Keratinocyte (primary cell): ENCODE data around the gene DGKD. TPM values are rescaled to one million over a fixed set of nuclear protein-coding genes. Genes with fewer than 3 reads are reported as not detected.
A peak's percentile ranks its signal among the peaks of the same experiment; 100 is the strongest.

Experiments
- DNase-seq: peaks from one replicate; pipeline ENCODE4 v3.0.0-alpha.2; 2011; ENCODE audit warnings: low read depth, missing footprints, low spot score
- FAIRE-seq: peaks from 2 replicates; lab custom pipeline; 2011; peaks lifted over from hg19 to GRCh38; lab: Jason Lieb, UNC
- H2AFZ ChIP-seq: 2 replicates; pipeline ENCODE4 v1.6.0; 2012; ENCODE audit warnings: low read length, control low read depth, inconsistent platforms; ENCODE audit not compliant: control insufficient read depth
- H3K27ac ChIP-seq: 2 replicates; pipeline ENCODE4 v1.5.1; 2011; ENCODE audit warnings: low read length; ENCODE audit not compliant: control insufficient read depth, insufficient read depth
- H3K27me3 ChIP-seq: 3 replicates; pipeline ENCODE4 v1.6.0; 2011; ENCODE audit warnings: low read length; ENCODE audit not compliant: control insufficient read depth, insufficient read depth; ENCODE audit errors: extremely low read depth
- H3K36me3 ChIP-seq, 2 experiments: 2 replicates in 1 of 2; 3 replicates in 1 of 2; pipeline ENCODE4 v1.5.1; 2011; ENCODE audit warnings: low read length in 2 of 2, mild to moderate bottlenecking in 1 of 2; ENCODE audit not compliant: control insufficient read depth in 2 of 2, insufficient read depth in 2 of 2; ENCODE audit errors: extremely low read depth in 1 of 2
- H3K4me1 ChIP-seq: 3 replicates; pipeline ENCODE4 v1.5.1; 2011; ENCODE audit warnings: low read length; ENCODE audit not compliant: control insufficient read depth, insufficient read depth; ENCODE audit errors: extremely low read depth
- H3K4me2 ChIP-seq: 3 replicates; pipeline ENCODE4 v1.6.0; 2011; ENCODE audit warnings: low read depth, low read length; ENCODE audit not compliant: control insufficient read depth, insufficient read depth; ENCODE audit errors: extremely low read depth
- H3K4me3 ChIP-seq, 3 experiments: fragments of 200-600 bp in 1 of 3; sonication (generic) in 1 of 3; 2 replicates in 2 of 3; 3 replicates in 1 of 3; pipeline ENCODE4 v1.5.1; 2011 to 2016; ENCODE audit warnings: low read length in 3 of 3, mild to moderate bottlenecking in 3 of 3, control low read depth in 2 of 3, inconsistent platforms in 1 of 3, low read depth in 1 of 3, mixed read lengths in 1 of 3, mixed run types in 1 of 3, moderate library complexity in 1 of 3; ENCODE audit not compliant: control insufficient read depth in 2 of 3, insufficient read depth in 2 of 3; ENCODE audit errors: extremely low read depth in 1 of 3
- H3K79me2 ChIP-seq: 2 replicates; pipeline ENCODE4 v1.6.0; 2012; ENCODE audit warnings: low read length; ENCODE audit not compliant: control insufficient read depth, insufficient read depth
- H3K9ac ChIP-seq: 3 replicates; pipeline ENCODE4 v1.6.0; 2011; ENCODE audit warnings: low read length; ENCODE audit not compliant: control insufficient read depth, insufficient read depth; ENCODE audit errors: extremely low read depth
- H3K9me1 ChIP-seq: 3 replicates; pipeline ENCODE4 v1.6.0; 2011; ENCODE audit warnings: low read length; ENCODE audit not compliant: control insufficient read depth, insufficient read depth; ENCODE audit errors: extremely low read depth
- H3K9me3 ChIP-seq: 2 replicates; pipeline ENCODE4 v1.5.1; 2012; ENCODE audit warnings: low read depth, low read length; ENCODE audit not compliant: control insufficient read depth
- H4K20me1 ChIP-seq: 3 replicates; pipeline ENCODE4 v1.6.0; 2011; ENCODE audit warnings: low read length; ENCODE audit not compliant: control insufficient read depth, insufficient read depth; ENCODE audit errors: extremely low read depth
- EZH2 ChIP-seq: IDR thresholded peaks from one replicate; pipeline ENCODE4 v1.6.1; 2012; ENCODE audit warnings: inconsistent platforms, mild to moderate bottlenecking, low read length, moderate library complexity
- dilution Hi-C: fragments of 300-500 bp; cut with MboI; formaldehyde crosslinking; loops from one replicate; pipeline ENCODE4 v1.7.0; 2020; ENCODE audit warnings: low sequenced_read_pairs; ENCODE audit not compliant: extremely low pct_ligation_motif_present
- polyA plus RNA-seq, 5 experiments: library from polyadenylated mRNA; depleted of rRNA in 3 of 5; stranded (reverse) in 3 of 5; stranded (forward) in 1 of 5; unstranded in 1 of 5; fragments of >200 nt; gene quantifications; 1 replicate in 1 of 5; 2 replicates in 3 of 5; 3 replicates in 1 of 5; pipeline versions ENCODE4 v1.2.1 to v1.2.3, GENCODE V29; 2011 to 2012; ENCODE audit warnings: missing spikeins in 2 of 5, low read depth in 1 of 5, low replicate concordance in 1 of 5
- TF ChIP-seq, protein P1 (sequence below), 3 experiments: IDR thresholded peaks in 1 of 3; conservative IDR thresholded peaks in 1 of 3; optimal IDR thresholded peaks in 1 of 3; 2 replicates in 2 of 3; 3 replicates in 1 of 3; pipeline versions ENCODE3 to v1.5.1; 2011; ENCODE audit warnings: low read length in 3 of 3, mild to moderate bottlenecking in 3 of 3, moderate library complexity in 2 of 3, control low read depth in 1 of 3, inconsistent platforms in 1 of 3; ENCODE audit not compliant: insufficient read depth in 2 of 3; ENCODE audit errors: extremely low read depth in 1 of 3

The DGKD gene
- polyA plus RNA-seq, 1 donor (not counting 4 experiments of a cell fraction or from before 2014, with no cell fraction given) = 6.1 TPM

GRCh38 chr2:233355916-233356315 lies 1.6 kb downstream of the DGKD start:
- Histone ChIP-seq H3K27ac (no peak overlapping the region), H3K79me2 (peaks cover 6% of the 10 kb centered on the region), H3K4me3 (no peak overlapping the region), H2AFZ (no peak overlapping the region), H3K9ac (no peak overlapping the region), H3K4me1 (peaks cover 30% of the 10 kb centered on the region), H3K27me3 (no peaks in the 10 kb centered on the region), H3K9me1 (no peaks in the 10 kb centered on the region), H3K4me2 (peak overlapping the region; percentile 83), H3K9me3 (no peaks in the 10 kb centered on the region), H3K36me3 (peaks cover 0 to 2% of the 10 kb centered on the region in 2 experiments), H4K20me1 (peaks cover 4% of the 10 kb centered on the region)
- FAIRE-seq (no peak), DNase-seq (no peak)
- TF ChIP-seq, protein P1, sequence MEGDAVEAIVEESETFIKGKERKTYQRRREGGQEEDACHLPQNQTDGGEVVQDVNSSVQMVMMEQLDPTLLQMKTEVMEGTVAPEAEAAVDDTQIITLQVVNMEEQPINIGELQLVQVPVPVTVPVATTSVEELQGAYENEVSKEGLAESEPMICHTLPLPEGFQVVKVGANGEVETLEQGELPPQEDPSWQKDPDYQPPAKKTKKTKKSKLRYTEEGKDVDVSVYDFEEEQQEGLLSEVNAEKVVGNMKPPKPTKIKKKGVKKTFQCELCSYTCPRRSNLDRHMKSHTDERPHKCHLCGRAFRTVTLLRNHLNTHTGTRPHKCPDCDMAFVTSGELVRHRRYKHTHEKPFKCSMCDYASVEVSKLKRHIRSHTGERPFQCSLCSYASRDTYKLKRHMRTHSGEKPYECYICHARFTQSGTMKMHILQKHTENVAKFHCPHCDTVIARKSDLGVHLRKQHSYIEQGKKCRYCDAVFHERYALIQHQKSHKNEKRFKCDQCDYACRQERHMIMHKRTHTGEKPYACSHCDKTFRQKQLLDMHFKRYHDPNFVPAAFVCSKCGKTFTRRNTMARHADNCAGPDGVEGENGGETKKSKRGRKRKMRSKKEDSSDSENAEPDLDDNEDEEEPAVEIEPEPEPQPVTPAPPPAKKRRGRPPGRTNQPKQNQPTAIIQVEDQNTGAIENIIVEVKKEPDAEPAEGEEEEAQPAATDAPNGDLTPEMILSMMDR (optimal IDR thresholded peaks at IDR 0.05 in 1 of 3, IDR thresholded peaks at IDR 0.05 in 1 of 3, conservative IDR thresholded peaks at IDR 0.05 in 1 of 3; ENCODE audit: extremely low read depth in 1 of 3, insufficient read depth in 2 of 3, low read length in 3 of 3) = no peak
- TF ChIP-seq EZH2 = no peak
- dilution Hi-C loops = no loop called here

DNA sequence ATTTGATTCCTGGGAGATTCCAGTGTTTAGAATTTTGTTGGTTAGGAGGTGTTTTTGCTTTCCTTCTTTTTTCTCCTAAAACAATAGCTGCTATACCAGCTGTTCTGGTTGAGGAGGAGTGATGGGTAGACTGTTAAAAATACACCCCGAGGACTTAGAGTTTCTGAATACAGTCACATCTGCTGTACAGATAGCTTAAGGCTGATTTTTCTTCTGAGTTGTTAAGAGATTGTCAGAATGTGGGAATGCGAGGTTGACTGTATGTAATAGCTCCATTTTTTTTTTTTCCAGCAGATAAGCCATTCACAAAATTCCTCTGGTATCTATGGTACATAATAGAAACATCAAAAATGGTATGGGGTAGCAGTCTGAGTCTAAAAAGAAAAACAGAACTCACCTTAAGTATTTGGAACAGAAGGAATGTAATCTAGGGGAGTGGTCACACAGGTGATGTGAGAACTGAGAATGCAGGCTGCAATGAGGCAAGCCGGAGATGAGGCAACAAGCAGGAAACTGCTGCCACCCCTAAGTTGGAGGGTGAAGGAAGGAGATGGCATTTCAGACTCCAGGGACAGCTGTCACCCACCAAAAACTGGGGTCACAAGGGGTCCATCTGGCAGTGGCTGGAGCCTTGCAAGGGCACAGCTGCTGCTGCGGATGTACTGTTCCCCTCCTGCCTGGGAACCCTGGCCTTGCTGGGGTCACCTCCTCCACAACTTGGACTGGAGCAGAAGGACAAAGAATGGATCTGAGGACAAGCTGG lies 2.4 kb downstream of the DGKD start:
- no peaks in the 10 kb centered on the region for H3K9me3 ChIP-seq
- no peak overlapping the region for H3K9ac ChIP-seq
- peaks cover 4% of the 10 kb centered on the region for H4K20me1 ChIP-seq
- no peak overlapping the region for H3K27ac ChIP-seq
- peak overlapping the region; percentile 9 for H3K4me2 ChIP-seq
- FAIRE-seq = no peak
- H3K9me1 ChIP-seq = no peaks in the 10 kb centered on the region
- no peak overlapping the region for H3K4me3 ChIP-seq
- peaks cover 6% of the 10 kb centered on the region for H3K79me2 ChIP-seq
- DNase-seq = no peak
- peaks cover 0 to 2% of the 10 kb centered on the region in 2 experiments for H3K36me3 ChIP-seq
- peaks cover 23% of the 10 kb centered on the region for H3K4me1 ChIP-seq
- dilution Hi-C loops = no loop called here
- H2AFZ ChIP-seq = no peak overlapping the region
- TF ChIP-seq, protein P1 (optimal IDR thresholded peaks at IDR 0.05 in 1 of 3, IDR thresholded peaks at IDR 0.05 in 1 of 3, conservative IDR thresholded peaks at IDR 0.05 in 1 of 3; ENCODE audit: extremely low read depth in 1 of 3, insufficient read depth in 2 of 3, low read length in 3 of 3) = no peak
- no peak for TF ChIP-seq EZH2
- no peaks in the 10 kb centered on the region for H3K27me3 ChIP-seq
